ENCODE data around the gene NPAS2. TPM values are rescaled to one million over a fixed set of nuclear protein-coding genes. Genes with fewer than 3 reads are reported as not detected.

The NPAS2 gene
- total RNA-seq, 1 experiment from 2014 or later, result not detected

DNA sequence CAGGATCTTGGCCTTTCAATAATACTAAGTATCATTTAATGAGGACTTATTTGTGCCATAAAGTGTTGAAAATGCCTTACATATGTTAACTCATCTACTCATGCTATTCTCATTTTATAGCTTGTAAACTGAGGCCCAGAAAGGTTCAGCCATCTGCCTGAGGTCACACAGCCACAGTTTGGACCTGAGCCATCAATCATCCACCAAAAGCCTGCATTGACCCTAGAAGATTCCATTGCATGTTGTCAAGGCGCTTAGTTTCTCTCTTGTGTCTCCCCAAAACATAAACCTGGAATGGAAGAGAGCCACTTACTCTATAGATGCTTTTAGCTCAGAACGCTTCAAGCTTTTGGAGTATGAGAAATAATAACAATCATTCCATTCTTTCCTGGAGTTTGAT lies 26.8 kb downstream of the NPAS2 start:
- Histone ChIP-seq H2AFZ (ENCODE audit: low read length) (no peak overlapping the region), H3K4me3 (ENCODE audit: low read length) (no peak overlapping the region), H3K9me3 (ENCODE audit: low read length) (no peaks in the 10 kb centered on the region), H3K9me2 (replicated peaks; ENCODE audit: insufficient read depth, low read length) (no peaks in the 10 kb centered on the region), H3K9ac (ENCODE audit: low read length) (no peak overlapping the region), H3K4me1 (ENCODE audit: low read length) (no peaks in the 10 kb centered on the region), H4K20me1 (ENCODE audit: insufficient read depth, low read depth, low read length) (no peaks in the 10 kb centered on the region), H3K27me3 (ENCODE audit: low read length) (no peaks in the 10 kb centered on the region), H3K27ac (ENCODE audit: low read length) (no peak overlapping the region), H3K79me2 (ENCODE audit: low read length) (no peaks in the 10 kb centered on the region), H3K36me3 (ENCODE audit: insufficient read depth, low read length) (no peaks in the 10 kb centered on the region), H3K4me2 (ENCODE audit: low read depth, low read length, poor library complexity, severe bottlenecking) (no peak overlapping the region)
- DNase-seq, result no peak

- Histone ChIP-seq H4K20me1 (ENCODE audit: insufficient read depth, low read depth, low read length) (no peaks in the 10 kb centered on the region), H3K36me3 (ENCODE audit: insufficient read depth, low read length) (no peaks in the 10 kb centered on the region), H3K9me3 (ENCODE audit: low read length) (no peaks in the 10 kb centered on the region), H3K27ac (ENCODE audit: low read length) (no peak overlapping the region), H3K79me2 (ENCODE audit: low read length) (no peaks in the 10 kb centered on the region), H3K4me1 (ENCODE audit: low read length) (peaks cover 10% of the 10 kb centered on the region), H3K4me2 (ENCODE audit: low read depth, low read length, poor library complexity, severe bottlenecking) (no peak overlapping the region), H3K9me2 (replicated peaks; ENCODE audit: insufficient read depth, low read length) (no peaks in the 10 kb centered on the region), H3K9ac (ENCODE audit: low read length) (no peak overlapping the region), H3K4me3 (ENCODE audit: low read length) (no peak overlapping the region), H2AFZ (ENCODE audit: low read length) (no peak overlapping the region), H3K27me3 (ENCODE audit: low read length) (no peaks in the 10 kb centered on the region)
- no peak for DNase-seq
Observed at GRCh38 chr2:100852447-100852846, 32.5 kb downstream of the NPAS2 start.

- no peak overlapping the region for H3K4me2 ChIP-seq (ENCODE audit: low read depth, low read length, poor library complexity, severe bottlenecking)
- no peak overlapping the region for H3K27ac ChIP-seq (ENCODE audit: low read length)
- no peaks in the 10 kb centered on the region for H3K9me2 ChIP-seq (replicated peaks; ENCODE audit: insufficient read depth, low read length)
- H3K36me3 ChIP-seq (ENCODE audit: insufficient read depth, low read length), result no peaks in the 10 kb centered on the region
- no peaks in the 10 kb centered on the region for H4K20me1 ChIP-seq (ENCODE audit: insufficient read depth, low read depth, low read length)
- H2AFZ ChIP-seq (ENCODE audit: low read length), result no peak overlapping the region
- no peaks in the 10 kb centered on the region for H3K79me2 ChIP-seq (ENCODE audit: low read length)
- peak; percentile 49 for DNase-seq
- no peak overlapping the region for H3K4me3 ChIP-seq (ENCODE audit: low read length)
- H3K4me1 ChIP-seq (ENCODE audit: low read length), result peaks cover 10% of the 10 kb centered on the region
- no peaks in the 10 kb centered on the region for H3K27me3 ChIP-seq (ENCODE audit: low read length)
- H3K9ac ChIP-seq (ENCODE audit: low read length), result no peak overlapping the region
- H3K9me3 ChIP-seq (ENCODE audit: low read length), result no peaks in the 10 kb centered on the region
Observed at GRCh38 chr2:100852999-100853908, 33.3 kb downstream of the NPAS2 start.

- H3K9ac ChIP-seq (ENCODE audit: low read length), result no peak overlapping the region
- H3K27me3 ChIP-seq (ENCODE audit: low read length), result no peaks in the 10 kb centered on the region
- no peaks in the 10 kb centered on the region for H3K79me2 ChIP-seq (ENCODE audit: low read length)
Observed at GRCh38 chr2:100853909-100854810, 34.2 kb downstream of the NPAS2 start.

DNA sequence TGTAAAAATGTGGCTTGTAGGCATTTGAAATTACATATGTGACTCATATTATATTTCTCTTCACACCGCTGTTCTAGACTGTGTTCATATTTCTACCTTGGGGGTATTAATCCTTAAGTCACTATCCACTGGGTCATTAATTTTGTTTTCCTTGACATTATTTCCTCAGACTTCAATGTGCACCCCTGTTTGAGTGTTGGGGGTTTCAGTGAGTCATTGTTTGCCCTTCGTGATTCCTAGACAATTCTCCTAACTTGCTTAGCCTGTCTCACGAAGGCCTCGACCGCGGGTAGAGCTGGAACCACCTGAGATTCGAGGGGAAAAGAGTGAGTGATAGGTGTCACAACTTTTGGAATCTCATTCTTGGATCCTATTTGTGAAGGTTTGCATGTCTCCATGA lies 35.1 kb downstream of the NPAS2 start:
- no peak overlapping the region for H3K9ac ChIP-seq (ENCODE audit: low read length)
- DNase-seq, result no peak
- H4K20me1 ChIP-seq (ENCODE audit: insufficient read depth, low read depth, low read length), result no peaks in the 10 kb centered on the region
- peaks cover 10% of the 10 kb centered on the region for H3K4me1 ChIP-seq (ENCODE audit: low read length)
- no peak overlapping the region for H2AFZ ChIP-seq (ENCODE audit: low read length)
- H3K9me3 ChIP-seq (ENCODE audit: low read length), result no peaks in the 10 kb centered on the region
- H3K4me2 ChIP-seq (ENCODE audit: low read depth, low read length, poor library complexity, severe bottlenecking), result no peak overlapping the region
- no peaks in the 10 kb centered on the region for H3K9me2 ChIP-seq (replicated peaks; ENCODE audit: insufficient read depth, low read length)
- no peaks in the 10 kb centered on the region for H3K36me3 ChIP-seq (ENCODE audit: insufficient read depth, low read length)
- no peak overlapping the region for H3K4me3 ChIP-seq (ENCODE audit: low read length)
- H3K27ac ChIP-seq (ENCODE audit: low read length), result no peak overlapping the region
- H3K79me2 ChIP-seq (ENCODE audit: low read length), result no peaks in the 10 kb centered on the region
- H3K27me3 ChIP-seq (ENCODE audit: low read length), result no peaks in the 10 kb centered on the region

More at GRCh38 chr2:100853909-100854810, 34.2 kb downstream of the NPAS2 start:
- Histone ChIP-seq H2AFZ (ENCODE audit: low read length) (no peak overlapping the region), H4K20me1 (ENCODE audit: insufficient read depth, low read depth, low read length) (no peaks in the 10 kb centered on the region), H3K9me3 (ENCODE audit: low read length) (no peaks in the 10 kb centered on the region), H3K9me2 (replicated peaks; ENCODE audit: insufficient read depth, low read length) (no peaks in the 10 kb centered on the region), H3K4me3 (ENCODE audit: low read length) (no peak overlapping the region), H3K4me2 (ENCODE audit: low read depth, low read length, poor library complexity, severe bottlenecking) (no peak overlapping the region), H3K27ac (ENCODE audit: low read length) (no peak overlapping the region), H3K36me3 (ENCODE audit: insufficient read depth, low read length) (no peaks in the 10 kb centered on the region), H3K4me1 (ENCODE audit: low read length) (peaks cover 10% of the 10 kb centered on the region)
- DNase-seq, result no peak

DNA sequence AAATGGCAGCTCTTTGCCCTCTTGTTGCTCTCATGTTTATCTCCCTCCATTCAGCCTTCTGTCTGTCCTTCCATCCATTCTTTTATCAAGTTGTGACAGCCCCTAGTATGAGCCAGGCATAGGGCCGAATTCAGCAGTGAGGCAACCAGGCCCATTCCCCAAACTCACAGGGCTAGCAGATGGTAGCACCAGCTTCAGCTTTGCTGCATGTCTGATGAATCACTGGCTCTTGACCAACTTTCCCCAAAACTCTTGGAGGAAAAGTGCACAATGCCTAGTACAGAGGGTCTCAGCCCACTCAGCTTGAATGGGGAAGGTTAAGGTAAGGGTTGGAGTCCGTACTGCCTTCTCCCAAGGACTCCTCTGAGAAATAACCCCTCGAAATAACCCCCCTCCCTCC lies 35.7 kb downstream of the NPAS2 start:
- Histone ChIP-seq H2AFZ (ENCODE audit: low read length) (no peak overlapping the region), H3K27me3 (ENCODE audit: low read length) (no peaks in the 10 kb centered on the region), H3K9me3 (ENCODE audit: low read length) (no peaks in the 10 kb centered on the region), H3K9me2 (replicated peaks; ENCODE audit: insufficient read depth, low read length) (no peaks in the 10 kb centered on the region), H3K9ac (ENCODE audit: low read length) (no peak overlapping the region), H3K4me1 (ENCODE audit: low read length) (peaks cover 10% of the 10 kb centered on the region), H3K27ac (ENCODE audit: low read length) (no peak overlapping the region), H3K4me2 (ENCODE audit: low read depth, low read length, poor library complexity, severe bottlenecking) (no peak overlapping the region), H4K20me1 (ENCODE audit: insufficient read depth, low read depth, low read length) (no peaks in the 10 kb centered on the region), H3K36me3 (ENCODE audit: insufficient read depth, low read length) (no peaks in the 10 kb centered on the region), H3K79me2 (ENCODE audit: low read length) (no peaks in the 10 kb centered on the region), H3K4me3 (ENCODE audit: low read length) (no peak overlapping the region)
- no peak for DNase-seq

GRCh38 chr2:100856732-100857131 lies 36.8 kb downstream of the NPAS2 start:
- DNase-seq, result no peak
- Histone ChIP-seq H3K9me3 (ENCODE audit: low read length) (no peaks in the 10 kb centered on the region), H3K36me3 (ENCODE audit: insufficient read depth, low read length) (no peaks in the 10 kb centered on the region), H2AFZ (ENCODE audit: low read length) (no peak overlapping the region), H4K20me1 (ENCODE audit: insufficient read depth, low read depth, low read length) (no peaks in the 10 kb centered on the region), H3K9ac (ENCODE audit: low read length) (no peak overlapping the region), H3K4me1 (ENCODE audit: low read length) (peaks cover 10% of the 10 kb centered on the region), H3K27me3 (ENCODE audit: low read length) (no peaks in the 10 kb centered on the region), H3K79me2 (ENCODE audit: low read length) (no peaks in the 10 kb centered on the region), H3K4me2 (ENCODE audit: low read depth, low read length, poor library complexity, severe bottlenecking) (no peak overlapping the region), H3K9me2 (replicated peaks; ENCODE audit: insufficient read depth, low read length) (no peaks in the 10 kb centered on the region), H3K4me3 (ENCODE audit: low read length) (no peak overlapping the region), H3K27ac (ENCODE audit: low read length) (no peak overlapping the region)

DNA sequence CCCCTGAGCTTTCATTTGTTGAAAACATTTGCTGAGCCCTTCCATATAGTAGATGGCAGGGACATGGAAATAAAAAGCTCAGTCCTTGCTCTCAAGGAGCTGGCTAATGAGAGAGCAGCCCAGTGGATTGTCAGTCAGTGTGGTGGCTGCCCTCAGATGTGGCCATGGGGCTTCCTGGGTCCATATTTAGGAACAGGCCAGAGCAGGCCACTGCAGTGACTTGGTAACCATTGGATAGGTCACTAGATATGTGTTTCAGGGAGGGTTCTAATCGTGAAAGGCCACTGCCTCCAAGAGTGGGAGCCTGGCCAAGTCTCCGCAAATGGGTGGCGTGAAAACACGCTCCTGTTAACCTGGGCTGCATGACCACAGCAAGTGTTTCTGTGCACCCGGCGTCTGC lies 37.4 kb downstream of the NPAS2 start:
- no peaks in the 10 kb centered on the region for H3K9me2 ChIP-seq (replicated peaks; ENCODE audit: insufficient read depth, low read length)
- H3K9ac ChIP-seq (ENCODE audit: low read length), result no peak overlapping the region
- H3K4me1 ChIP-seq (ENCODE audit: low read length), result peaks cover 10% of the 10 kb centered on the region
- H3K9me3 ChIP-seq (ENCODE audit: low read length), result no peaks in the 10 kb centered on the region
- H3K27me3 ChIP-seq (ENCODE audit: low read length), result no peaks in the 10 kb centered on the region
- H2AFZ ChIP-seq (ENCODE audit: low read length), result no peak overlapping the region
- DNase-seq, result no peak
- no peaks in the 10 kb centered on the region for H3K79me2 ChIP-seq (ENCODE audit: low read length)
- H4K20me1 ChIP-seq (ENCODE audit: insufficient read depth, low read depth, low read length), result no peaks in the 10 kb centered on the region
- H3K4me2 ChIP-seq (ENCODE audit: low read depth, low read length, poor library complexity, severe bottlenecking), result no peak overlapping the region
- no peak overlapping the region for H3K27ac ChIP-seq (ENCODE audit: low read length)
- H3K36me3 ChIP-seq (ENCODE audit: insufficient read depth, low read length), result no peaks in the 10 kb centered on the region
- no peak overlapping the region for H3K4me3 ChIP-seq (ENCODE audit: low read length)
